ENCODE measurements around the gene GPN2.
"Not testable (repeated sequence)": the region's sequence is repeated elsewhere in the genome, so short reads cannot be mapped to it uniquely, and the experiment has no call there.

GPN2 gene

DNA sequence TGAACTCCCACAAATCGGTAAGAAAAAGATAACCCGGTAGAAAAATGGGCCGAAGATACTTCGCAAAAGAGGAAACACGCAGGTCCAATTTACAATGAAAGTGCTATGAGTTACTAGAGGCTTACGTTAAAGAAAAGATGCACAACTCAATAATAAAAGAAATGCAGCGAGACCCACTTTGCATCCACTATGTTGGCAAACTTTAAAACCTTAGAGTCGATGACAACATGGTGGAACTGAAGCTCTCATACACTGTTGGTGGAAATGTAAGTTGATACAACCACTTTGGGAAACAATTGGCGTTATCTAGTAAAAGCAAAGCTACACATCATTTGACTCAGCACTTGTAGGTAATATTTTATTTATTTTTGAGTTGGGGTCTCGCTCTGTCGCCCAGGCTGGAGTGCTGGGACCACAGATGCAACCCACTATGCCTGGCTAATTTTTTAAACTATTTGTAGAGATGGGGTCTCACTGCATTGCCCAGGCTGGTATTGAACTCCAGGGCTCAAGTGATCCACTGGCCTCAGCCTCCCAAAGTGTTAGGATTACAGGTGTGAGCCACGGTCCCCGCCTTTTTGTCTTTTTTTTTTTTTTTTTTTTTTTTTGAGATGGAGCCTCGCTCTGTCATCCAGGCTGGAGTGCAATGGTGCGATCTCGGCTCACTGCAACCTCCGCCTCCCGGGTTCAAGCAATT, 10.9 kb upstream of the GPN2 start:
- DNase-seq (ENCODE audit: low read depth in 2 of 2) = no peak

DNA sequence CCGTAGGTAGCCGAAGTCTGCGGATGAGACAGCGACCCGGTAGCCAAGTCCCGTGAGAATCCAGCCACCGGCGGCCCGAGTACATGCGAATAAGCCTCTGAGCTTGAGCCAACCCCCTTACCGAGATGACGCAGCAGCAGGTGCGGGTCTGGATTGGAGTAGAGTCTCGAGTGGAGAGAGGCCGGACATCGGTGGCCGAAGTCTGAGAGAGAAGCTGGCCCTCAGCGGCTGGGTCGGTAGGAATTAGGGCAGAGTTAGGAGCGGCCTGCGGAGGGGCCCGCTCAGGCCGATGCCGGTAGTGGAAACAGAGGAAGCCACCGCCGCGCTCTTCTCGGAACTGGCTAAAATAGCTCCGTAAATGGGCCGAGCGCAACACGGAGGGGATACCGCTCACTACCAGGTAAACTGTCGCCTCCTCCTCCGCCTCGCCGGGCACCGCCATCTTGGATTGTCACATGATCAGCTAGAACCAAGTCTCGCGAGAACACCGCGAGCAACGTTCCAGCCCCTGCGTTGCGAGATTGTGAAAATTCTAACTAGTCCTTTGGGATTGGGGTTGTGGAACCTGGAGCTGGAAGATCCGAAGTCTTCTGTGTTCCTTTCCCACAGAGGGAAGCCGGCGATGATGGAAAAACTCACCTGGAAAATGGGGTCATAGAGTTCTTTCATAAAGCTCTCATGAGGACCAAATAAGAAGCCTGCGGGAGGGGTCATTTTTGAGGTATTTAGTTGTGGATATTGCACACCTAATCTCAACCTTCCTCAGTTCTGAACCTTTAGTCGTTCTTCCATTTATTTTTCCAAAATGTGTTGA, 10.1 kb upstream of the GPN2 start, which contains the start of gene GPATCH3:
GPATCH3 (minus strand) TSS at position 467 of the 814 bp plus-strand sequence; CDS start at position 442, 25 bp downstream.
- DNase-seq (ENCODE audit: low read depth in 2 of 2) = peak; percentile 86

DNA sequence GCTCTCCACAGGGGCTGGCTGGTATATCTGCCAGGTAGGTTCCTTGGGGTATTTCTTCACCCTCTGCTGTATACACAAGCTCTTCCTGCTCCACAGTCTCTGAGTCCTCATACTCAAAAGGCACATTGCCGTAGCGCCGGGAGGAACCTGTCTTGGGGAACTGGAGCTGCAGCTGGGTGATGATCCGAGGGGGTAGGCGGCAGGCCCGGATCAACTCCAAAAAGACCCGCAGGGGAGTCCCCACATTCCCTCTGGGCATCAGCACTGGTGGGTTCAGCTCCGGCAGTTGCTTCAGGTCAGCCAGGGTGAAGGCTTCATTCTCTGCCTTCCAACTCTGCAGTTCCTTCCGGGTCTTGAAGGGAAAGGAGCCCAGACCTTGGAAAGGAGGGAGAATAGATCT, 7.3 kb upstream of the GPN2 start:
- no peak for DNase-seq (ENCODE audit: low read depth in 2 of 2)

DNA sequence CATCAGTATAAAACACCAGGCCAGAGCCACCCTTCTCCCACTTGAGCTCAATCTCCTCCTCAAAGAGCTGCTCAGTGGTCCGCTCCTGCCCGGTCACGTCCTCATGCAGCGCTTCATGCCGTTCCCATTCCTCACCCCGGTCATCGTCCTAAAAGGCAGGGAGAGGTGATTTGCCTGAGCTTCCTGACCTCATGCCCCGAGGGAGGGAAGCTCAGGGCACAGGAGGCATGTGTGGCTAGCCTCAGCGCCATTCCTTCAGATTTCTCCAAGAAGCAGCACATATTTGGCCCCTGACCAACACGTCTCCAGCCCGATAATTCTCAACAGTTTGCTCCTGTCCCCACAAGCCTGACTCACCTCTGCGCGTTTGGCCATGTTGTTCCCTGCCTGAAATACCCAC, 4.2 kb upstream of the GPN2 start:
- DNase-seq (ENCODE audit: low read depth in 2 of 2) = no peak

GRCh38 chr1:26890467-26890796, 349 bp upstream of the GPN2 start:
- DNase-seq (ENCODE audit: low read depth in 2 of 2) = no peak

- DNase-seq (ENCODE audit: low read depth in 2 of 2) = no peak
These were observed 1.9 kb downstream of the GPN2 start for GRCh38 chr1:26888231-26888630.

DNA sequence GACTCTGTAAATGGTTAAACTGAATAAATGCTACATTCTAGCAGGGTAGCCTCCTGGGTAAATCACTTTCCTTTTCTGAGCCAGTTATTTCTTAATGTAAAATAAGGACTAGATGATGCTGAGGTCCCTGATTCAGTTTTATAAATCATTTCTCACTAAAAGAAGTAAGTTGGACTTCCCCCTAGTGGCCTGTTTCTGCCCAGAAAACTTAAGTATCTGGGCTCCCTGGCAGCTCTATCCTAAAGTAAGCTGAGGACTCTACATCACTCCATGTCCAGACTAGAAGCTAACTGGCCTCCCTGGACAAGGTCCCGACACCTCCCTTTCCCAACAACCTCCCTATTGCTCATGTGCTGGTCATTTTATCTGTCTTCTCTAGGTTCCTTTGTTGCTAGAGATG, 3.0 kb downstream of the GPN2 start:
- no peak for DNase-seq (ENCODE audit: low read depth in 2 of 2)

DNA sequence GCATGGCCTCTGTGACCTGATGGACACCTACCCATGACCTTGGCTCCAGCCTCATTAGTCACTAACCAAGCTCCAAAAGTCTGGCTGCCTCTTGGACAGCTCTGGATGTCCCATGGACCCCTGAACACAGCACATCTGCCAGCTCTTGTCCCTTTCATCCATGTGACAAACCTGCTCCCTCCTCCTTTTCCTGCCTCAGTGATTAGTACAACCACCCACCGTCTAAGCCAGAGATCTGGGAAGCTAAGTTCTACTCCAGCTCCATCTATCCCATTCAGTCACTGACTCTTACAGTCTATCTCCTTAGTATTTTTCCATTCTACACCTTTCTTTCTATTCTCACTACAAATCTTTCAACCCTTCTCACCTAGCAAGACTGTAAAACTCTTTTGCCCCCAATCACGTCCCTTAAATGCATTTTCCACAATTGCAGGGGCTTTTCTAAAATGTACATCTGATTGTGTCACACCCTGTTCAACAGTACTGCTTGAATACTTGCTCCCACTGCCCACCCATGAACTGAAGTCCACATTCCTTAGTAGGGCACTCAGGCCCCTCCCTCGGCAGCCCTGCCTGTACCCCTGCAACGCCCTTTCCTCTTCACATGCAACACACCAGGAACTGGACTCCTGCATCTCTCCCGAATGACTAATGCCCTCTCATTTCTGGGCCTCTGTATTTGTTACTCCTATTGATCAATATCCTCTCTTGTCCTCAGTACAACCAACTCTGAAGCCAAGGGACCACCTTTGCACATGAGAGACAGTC, 7.2 kb downstream of the GPN2 start:
- no peak for DNase-seq (ENCODE audit: low read depth in 2 of 2)

DNA sequence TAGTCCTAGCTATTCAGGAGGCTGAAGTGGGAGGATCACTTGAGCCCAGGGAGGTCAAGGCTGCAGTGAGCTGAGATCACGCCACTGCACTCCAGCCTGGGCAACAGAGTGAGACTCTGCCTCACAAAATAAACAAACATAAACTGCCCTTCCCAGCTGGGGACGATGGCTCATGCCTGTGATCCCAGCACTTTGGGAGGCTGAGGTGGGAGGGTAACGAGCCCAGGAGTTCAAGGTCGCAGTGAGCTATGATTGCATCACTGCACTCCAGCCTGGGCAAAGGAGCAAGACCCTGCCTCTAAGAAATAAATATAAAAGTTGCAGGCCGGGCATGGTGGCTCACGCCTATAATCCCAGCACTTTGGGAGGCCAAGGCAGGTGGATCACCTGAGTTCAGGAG, 8.5 kb downstream of the GPN2 start:
- not testable (repeated sequence) for DNase-seq (ENCODE audit: low read depth in 2 of 2)

- no peak for DNase-seq (ENCODE audit: low read depth in 2 of 2)
These were observed 10.3 kb downstream of the GPN2 start for GRCh38 chr1:26879793-26880192.

GRCh38 chr1:26877326-26877725, 12.8 kb downstream of the GPN2 start:
- no peak for DNase-seq (ENCODE audit: low read depth in 2 of 2)

- no peak for DNase-seq (ENCODE audit: low read depth in 2 of 2)
These were observed 15.2 kb downstream of the GPN2 start for GRCh38 chr1:26874896-26875295.

- DNase-seq (ENCODE audit: low read depth in 2 of 2) = not testable (repeated sequence)
These were observed 17.0 kb downstream of the GPN2 start for GRCh38 chr1:26873097-26873496.

GRCh38 chr1:26864610-26865480, 25.2 kb downstream of the GPN2 start:
- DNase-seq (ENCODE audit: low read depth in 2 of 2) = peak; percentile 92 to 95

- DNase-seq (ENCODE audit: low read depth in 2 of 2) = no peak
These were observed 26.4 kb downstream of the GPN2 start for GRCh38 chr1:26863685-26864077.

- no peak for DNase-seq (ENCODE audit: low read depth in 2 of 2)
These were observed 27.1 kb downstream of the GPN2 start, which contains the start of gene SFN for GRCh38 chr1:26862781-26863684. Gene SFN, plus strand, starts transcription at chr1:26863149. Its CDS starts 64 bp downstream, at chr1:26863213.

DNA sequence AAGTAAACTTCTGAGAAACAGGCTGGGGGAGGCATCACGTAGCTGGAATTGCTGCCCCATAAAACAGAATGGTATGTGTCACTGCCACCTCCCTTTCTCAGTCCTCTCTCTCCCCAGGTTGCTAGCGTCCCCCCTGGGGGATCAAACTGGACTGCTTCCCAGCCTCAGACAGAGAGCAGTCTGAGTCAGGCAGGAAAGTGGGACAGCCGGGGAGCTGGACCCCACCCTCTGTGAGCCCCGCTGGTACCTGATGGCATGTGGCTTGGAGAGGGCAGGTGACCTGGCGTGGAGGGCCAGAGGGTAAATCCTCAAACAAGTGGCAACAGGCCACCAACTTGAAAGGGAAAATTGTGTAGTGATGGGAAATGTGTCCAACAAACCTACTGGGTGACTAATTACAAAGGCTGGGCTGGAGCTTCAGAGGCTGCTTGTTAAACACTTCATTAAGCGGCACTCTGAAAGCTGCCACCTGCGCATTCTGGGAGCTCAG, 28.1 kb downstream of the GPN2 start:
- DNase-seq (ENCODE audit: low read depth in 2 of 2) = no peak

- DNase-seq (ENCODE audit: low read depth in 2 of 2) = no peak
These were observed 28.8 kb downstream of the GPN2 start for GRCh38 chr1:26861286-26861701.

DNA sequence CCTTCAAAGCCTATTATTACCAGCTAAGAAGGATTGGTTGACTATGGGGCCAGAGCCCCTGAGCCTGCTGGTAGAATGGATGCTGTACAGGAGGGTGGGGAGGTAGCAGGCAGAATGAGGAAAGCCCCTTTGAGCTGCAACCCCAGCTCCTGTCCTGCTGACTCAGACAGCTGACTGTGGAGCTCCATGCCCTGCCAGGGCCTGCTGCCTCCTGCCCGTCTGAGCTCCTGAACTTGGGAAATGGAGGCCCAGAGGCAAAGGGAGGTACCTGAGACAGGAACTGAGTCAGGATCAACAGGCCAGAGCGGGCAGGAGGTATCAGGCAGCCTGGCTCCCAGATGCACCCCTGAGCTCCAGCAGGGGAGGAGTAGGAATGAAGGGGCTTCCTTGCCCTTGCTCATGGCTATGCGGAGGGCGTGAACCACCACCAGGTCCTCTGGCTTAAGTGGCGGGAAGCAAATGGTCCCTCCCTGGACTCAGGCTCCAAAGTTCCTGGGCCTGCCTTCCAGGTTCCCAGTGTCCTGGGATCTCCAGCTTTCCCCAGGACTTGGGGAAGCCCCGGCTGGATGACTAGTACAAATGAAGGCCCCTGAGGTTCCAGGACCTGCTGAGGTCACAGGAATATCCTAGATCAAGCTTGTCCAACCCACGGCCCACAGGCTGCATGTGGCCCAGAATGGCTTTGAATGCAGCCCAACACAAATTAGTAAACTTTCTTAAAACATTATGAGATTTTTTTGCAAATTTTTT, 31.0 kb downstream of the GPN2 start:
- no peak for DNase-seq (ENCODE audit: low read depth in 2 of 2)

Data from fibroblast of skin of left biceps (primary cell).